NOMO-1 treated with dmso at 0.1 percent for 144 hours (cell line): ENCODE results near the gene APOB.
"Not testable (repeated sequence)": the region's sequence is repeated elsewhere in the genome, so short reads cannot be mapped to it uniquely, and the experiment has no call there.

ENCODE experiments used
- DNase-seq: peaks from one replicate; lab custom pipeline; 2025; ENCODE audit not compliant: unreplicated experiment; lab: John Stamatoyannopoulos, UW

Gene APOB

DNA sequence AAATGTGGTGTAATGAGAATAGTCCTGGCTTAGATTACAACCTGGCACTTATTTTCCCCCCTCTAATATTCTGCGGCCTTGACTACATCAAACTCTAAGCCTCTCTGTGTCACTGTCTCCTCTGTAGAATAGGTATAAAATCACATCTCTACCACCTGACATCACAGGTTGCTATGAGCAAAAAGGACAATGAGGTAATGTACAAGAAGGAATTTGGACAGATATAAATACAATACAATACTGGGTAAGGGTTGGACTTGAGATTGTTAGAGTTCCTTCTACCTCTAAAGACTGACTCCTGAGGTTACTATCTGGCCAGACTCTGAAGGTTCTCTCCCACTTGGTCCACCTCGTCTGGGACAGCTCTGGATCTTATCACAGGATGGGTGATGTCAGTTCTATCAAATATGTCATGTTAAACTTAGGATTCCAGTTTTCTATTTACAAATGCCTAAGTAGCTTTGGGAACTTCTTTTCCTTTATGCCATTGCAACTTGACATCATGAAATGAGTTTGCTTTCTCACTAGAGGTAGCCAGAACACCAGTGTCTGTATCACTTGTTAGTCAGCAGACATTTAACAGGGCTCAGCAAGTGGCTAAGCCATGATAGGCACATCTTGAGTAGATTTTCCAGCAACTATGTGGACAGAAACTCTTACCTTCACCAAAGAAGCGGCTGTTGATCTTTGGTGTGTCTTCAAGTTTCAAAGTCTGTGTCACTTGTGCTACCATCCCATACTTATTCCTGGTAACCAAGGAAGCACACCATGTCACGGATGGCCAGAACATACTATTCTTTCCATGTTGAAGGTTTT is 9.5 kb downstream of the APOB start:
- no peak for DNase-seq

DNA sequence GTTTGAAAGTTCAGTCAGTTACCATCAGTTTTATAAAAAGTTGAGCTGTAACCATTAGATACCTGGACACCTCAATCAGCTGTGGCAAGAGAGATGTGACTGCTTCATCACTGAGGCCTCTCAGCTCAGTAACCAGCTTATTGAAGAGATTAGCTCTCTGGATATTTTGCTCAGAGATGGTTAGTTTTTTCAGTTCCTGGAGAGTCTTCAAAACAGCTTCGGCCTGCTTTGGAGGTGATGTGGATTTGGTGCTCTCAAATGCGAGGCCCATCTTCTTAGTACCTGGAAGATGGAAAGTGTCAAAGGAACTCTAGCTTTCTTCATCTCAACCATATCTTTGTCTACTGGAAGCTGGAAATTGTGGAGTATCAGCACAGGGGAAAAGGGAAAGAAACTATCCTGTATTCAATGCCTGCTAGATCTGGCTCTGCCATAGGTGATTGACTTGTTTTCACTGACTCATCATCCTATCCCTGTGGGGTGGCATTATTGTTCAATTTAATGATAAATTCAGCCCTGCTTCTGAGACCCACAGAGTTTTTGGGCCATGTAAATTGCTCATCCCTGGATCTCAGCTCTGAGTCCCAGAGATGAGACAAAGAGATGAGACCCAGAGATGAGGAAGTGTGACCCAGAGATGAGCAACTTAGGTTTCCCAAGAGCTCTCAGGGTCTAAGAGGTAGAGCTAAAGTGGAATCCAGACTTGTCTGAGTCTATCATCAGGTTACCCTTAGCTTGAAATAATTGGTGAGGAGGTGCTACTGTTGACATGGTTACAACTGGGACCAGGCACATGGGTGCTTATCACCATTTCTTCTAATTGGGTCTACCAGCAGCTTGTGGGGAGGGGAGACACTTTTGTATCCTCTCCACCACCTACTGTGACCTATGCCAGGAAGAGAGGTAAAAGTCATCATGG is 10.4 kb downstream of the APOB start:
- no peak for DNase-seq

- no peak for DNase-seq
Measured at GRCh38 chr2:21032338-21033236, 11.3 kb downstream of the APOB start.

- no peak for DNase-seq
Measured at GRCh38 chr2:21030983-21031968, 12.6 kb downstream of the APOB start.

GRCh38 chr2:21029519-21029918 is 14.4 kb downstream of the APOB start:
- no peak for DNase-seq

GRCh38 chr2:21028951-21029350 is 14.9 kb downstream of the APOB start:
- DNase-seq, result not testable (repeated sequence)

DNA sequence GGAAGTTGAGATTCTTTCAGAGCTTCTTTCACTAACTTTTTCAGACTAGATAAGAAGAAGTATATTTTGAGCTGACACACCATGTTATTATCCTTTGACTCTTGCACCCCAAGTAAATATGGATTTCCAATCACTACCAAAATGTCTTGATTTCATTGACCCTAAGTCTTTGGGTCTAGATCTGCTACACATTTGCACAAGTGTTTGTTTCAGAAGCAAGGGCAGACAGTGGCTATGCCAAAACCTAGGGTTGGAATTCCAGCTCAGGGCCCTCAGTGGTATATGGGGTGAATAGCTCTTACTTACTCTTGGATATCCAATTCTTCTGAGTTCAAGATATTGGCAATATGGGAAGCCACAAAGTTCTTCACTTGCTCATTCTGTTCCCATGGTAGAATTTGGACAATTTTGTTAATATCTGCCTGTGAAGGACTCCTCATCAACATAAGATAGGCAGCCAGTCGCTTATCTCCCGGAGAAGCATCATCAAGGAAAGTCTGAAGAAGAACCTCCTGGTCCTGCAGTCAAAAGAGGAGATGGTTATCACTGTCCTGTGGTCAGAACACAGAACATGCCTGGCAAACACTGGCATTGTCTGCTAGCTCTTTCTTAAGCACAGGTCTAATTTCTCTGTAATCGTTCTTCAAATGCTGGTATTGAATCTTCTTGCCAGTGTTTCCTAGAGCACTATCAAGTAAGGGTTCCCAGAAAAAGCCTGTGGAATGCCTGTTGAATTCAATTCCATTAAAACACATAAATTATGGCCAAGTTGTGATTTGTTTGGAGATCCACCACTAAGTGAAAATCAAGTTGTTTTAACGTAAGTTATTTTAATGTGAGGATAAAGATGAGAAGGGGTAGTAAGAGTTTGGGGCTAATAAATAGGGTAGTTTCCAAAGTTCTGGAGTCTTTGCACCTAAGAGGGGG is 15.6 kb downstream of the APOB start:
- DNase-seq, result no peak

DNA sequence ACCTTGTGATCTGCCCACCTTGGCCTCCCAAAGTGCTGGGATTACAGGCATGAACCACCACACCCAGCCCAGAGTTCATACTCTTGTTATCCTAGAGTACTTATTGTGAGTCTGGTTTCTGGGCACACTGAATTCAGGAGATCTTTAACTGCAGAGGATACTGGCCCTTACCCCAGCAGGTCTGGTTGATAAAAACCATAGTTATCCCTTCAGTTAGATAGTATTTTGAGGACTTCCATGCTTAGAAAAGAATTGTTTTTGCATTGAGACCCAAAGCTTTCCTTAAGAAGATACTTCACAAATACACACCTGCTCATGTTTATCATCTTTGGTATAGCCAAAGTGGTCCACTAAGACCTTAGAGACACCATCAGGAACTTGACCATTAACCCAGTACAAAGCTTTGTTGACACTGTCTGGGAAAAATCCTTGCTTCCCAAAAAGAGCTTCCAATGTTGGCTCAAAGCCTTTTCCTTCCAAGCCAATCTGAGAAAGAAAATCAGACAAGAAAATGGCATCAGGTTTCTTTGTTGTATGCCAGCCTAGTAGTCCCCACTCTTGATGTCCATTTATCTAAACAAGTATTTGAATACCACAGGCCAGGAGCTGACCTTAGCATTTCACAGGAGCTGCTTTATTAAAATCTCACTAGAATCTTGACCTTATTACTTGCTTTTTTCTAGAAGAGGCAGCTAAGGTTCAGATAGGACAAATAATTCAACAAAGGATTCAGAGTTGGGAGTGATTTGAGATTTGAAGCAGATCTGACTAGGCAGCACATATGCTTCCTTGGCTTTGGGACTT is 17.2 kb downstream of the APOB start:
- no peak for DNase-seq

DNA sequence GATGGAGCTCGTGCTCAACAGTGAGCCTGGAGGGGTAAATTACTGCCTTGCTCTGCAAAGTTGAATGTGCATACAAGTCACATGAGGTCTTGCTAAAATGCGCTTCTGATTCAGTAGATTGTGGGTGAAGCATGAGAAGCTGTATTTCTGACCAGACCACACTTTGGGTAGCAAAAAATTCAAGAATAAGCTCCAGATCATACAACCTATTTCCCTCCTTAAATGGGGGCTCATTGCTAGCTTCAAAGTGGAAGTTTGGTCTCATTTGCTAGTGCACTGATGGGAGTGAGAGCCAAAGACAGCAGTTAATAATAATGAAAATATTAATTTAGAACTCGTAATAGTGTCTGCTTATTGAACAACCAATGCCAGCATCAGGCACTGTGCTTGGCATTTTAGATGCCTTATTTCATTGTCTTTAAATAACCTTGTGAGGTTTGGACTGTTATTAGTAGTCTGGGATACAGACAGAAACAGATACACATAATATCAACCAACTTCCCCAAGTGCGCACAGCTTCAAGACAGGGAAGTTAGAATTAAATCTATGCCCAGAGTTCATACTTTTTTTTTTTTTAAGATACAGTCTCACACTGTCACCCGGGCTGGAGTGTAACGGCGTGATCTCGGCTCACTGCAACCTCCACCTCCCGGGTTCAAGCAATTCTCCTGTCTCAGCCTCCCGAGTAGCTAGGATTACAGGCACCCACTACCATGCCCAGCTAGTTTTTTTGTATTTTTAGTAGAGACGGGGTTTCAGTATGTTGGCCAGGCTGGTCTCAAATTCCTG is 18.0 kb downstream of the APOB start:
- DNase-seq, result no peak

GRCh38 chr2:21024722-21025389 is 19.0 kb downstream of the APOB start:
- DNase-seq, result no peak

GRCh38 chr2:21024198-21024597 is 19.7 kb downstream of the APOB start:
- no peak for DNase-seq

- no peak for DNase-seq
Measured at GRCh38 chr2:21023419-21024181, 20.3 kb downstream of the APOB start.

DNA sequence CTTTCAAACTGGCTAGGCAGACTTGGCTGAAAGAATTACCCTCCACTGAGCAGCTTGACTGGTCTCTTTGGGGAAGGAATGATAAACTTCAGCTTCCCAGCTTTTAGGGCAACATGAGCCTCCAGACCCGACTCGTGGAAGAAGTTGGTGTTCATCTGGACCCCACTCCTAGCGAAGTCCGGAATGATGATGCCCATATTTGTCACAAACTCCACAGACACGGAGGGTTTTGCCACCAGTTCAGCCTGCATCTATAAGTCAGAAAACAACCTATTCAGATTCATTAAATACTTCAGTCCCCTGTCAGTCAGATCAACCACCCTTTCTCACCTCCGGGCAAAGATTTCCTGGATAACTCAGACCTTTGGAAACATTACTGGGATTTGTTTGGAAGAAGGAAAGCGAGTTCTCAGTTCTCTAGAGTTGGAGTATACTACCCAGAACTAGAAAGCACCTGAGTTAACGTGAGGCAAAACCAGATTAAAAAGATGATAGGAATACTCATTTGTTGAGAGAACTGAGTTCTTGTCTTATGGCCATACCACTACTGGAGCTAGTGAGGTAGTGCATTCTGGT is 21.0 kb downstream of the APOB start:
- DNase-seq, result no peak

- no peak for DNase-seq
Measured at GRCh38 chr2:21021430-21021829, 22.4 kb downstream of the APOB start.

DNA sequence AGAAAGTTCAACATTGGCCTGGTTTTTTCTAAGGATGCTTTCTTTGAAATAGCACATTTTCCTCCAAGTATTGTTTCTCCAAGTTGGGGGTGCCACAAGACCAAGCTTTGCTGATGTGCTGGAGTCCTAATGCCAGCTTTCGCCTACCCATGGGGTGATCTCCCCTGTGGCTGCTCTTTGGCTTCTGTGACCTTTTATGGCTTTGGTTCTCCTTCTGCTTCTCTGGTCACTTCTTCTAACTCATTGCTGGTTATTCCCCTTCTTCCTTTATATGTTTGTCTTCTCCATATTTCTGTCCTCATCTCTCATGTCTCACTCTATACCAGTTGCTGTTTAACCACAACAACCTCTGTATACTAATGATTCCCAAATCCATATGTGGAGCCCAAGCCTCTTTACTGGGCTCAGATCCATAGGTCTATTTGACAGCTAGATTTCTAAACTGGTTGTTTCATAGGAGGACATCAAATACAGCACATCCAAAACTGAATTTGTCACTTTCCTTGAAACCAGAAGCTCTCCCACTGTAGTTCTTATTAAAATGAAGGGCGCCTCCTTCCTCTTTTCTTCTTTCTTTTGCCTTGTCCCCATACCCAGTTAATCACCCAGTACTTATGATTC is 23.1 kb downstream of the APOB start:
- DNase-seq, result no peak
